Renal pelvis (tissue), 4 donors: ENCODE data around the gene ESRRA. TPM values are rescaled to one million over a fixed set of nuclear protein-coding genes. Genes with fewer than 3 reads are reported as not detected.

Source experiments
- DNase-seq: peaks from one replicate; pipeline ENCODE4 v3.0.0-alpha.2; 2013
- polyA plus RNA-seq, 3 donors: library from polyadenylated mRNA; unstranded; fragments of 120-200 nt; gene quantifications; one replicate each; pipeline ENCODE4 v1.2.1, GENCODE V29; 2013; ENCODE audit not compliant: insufficient read length in 3 of 3

ESRRA gene
- polyA plus RNA-seq, 3 donors, result 27.9 to 34.5 (median 30.8) TPM

- DNase-seq, result no peak
Measured at GRCh38 chr11:64359712-64360445, 54.6 kb downstream of the ESRRA start.

DNA sequence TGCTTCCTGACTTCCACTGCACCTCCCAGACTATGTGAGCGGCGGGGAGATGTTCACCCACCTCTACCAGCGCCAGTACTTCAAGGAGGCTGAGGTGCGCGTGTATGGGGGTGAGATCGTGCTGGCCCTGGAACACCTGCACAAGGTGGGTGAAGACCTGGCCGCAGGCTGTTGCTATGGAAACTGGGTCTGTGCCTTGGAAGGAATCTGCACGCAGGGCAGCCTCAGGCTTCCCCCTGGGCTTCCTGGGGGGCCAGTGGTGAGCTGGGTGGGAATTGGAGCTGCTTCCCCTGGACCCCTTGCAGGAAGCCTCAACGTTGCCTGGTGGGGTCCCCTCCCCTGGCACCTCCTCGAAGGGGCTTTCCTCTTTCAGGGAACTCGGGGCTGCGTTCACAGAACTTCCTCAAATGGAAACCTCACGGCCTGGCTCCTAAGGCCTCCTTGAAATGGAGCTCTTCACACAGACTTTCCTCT is 55.2 kb downstream of the ESRRA start:
- no peak for DNase-seq

DNA sequence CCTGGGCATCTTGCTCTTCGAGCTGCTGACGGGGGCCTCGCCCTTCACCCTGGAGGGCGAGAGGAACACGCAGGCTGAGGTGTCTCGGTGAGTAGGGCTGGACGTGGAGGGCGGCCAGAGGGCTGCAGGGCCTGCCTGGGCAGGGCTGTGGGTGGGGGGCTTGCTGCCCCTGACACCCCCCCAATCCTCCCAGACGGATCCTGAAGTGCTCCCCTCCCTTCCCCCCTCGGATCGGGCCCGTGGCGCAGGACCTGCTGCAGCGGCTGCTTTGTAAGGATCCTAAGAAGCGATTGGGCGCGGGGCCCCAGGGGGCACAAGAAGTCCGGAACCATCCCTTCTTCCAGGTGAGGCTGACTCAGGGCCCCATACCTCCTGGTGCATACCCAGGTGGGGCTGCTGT is 56.3 kb downstream of the ESRRA start:
- DNase-seq, result no peak

DNA sequence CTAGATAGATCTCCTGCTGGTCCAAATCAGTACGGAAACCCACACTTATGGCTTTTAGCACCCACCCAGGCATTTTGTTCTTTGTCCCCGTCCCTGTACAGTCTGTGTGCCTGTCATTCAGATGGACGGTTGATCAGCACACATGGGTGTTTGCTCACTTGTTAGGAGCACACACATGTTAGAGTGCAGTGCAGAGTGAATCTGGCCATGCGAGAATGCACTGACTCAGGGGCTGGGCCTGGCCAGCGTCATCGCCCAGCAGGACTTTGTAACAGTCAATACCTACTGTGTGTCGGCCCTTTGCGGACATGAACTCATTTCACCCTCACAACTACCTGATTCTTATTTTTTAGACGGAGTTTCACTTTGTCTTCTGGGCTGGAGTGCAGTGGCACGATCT is 57.0 kb downstream of the ESRRA start:
- DNase-seq, result no peak

DNA sequence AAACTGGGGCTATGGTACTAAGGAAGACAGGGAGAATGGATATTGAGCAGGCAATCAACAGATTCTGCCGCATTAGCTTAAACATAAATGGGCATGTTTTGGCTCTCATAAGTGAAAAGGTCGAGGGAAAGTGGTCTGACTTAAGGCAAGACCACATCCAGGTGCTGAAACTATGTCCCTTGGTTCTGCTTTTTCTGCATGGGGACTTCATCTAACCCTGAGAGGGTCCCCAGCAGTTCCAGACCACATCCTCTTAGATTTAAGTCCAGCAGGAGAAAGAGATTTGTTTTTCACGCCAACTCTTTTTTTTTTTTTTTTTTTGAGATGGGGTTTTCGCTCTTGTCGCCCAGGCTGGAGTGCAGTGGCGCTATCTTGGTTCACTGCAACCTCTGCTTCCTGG is 59.1 kb downstream of the ESRRA start:
- DNase-seq, result no peak

DNA sequence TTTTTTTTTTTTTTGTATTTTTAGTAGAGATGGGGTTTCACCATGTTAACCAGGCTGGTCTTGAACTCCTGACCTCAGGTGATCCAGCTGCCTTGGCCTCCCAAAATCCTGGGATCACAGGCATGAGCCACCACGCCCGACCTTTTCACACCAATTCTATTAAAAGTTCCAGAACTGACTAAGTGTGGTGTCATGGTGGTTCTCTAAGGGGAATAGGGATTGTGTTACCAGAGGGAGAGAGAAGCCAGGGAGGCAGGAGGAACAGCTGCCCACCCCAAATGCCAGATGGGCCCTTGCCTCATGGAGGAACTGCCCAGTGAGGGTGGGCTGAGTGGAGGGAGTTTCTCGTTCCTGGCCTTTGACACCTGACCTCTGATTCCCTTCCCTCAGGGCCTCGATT is 59.6 kb downstream of the ESRRA start:
- DNase-seq, result no peak

Other genes starting within 250 kb of the ESRRA start
- 10 to 100 TPM; 15.2 to 18.9 (median 16.1) TPM for gene MACROD1, start 139.4 kb upstream of the ESRRA start, polyA plus RNA-seq
- gene STIP1, start 119.4 kb upstream of the ESRRA start, polyA plus RNA-seq, result 100 to 1,000 TPM; 165 to 203 (median 189) TPM
- 1 to 10 TPM; 4.7 to 7.5 (median 5.9) TPM for gene FERMT3, start 98.8 kb upstream of the ESRRA start, polyA plus RNA-seq
- gene TRPT1, start 79.3 kb upstream of the ESRRA start, polyA plus RNA-seq, result 10 to 100 TPM; 50.9 to 53.4 (median 51.8) TPM
- 10 to 100 TPM; 27.9 to 34.4 (median 30.1) TPM for gene NUDT22, start 79.2 kb upstream of the ESRRA start, polyA plus RNA-seq
- gene DNAJC4, start 75.0 kb upstream of the ESRRA start, polyA plus RNA-seq, result 10 to 100 TPM; 63.7 to 79.3 (median 69.9) TPM
- gene VEGFB, start 70.9 kb upstream of the ESRRA start, polyA plus RNA-seq, result 100 to 1,000 TPM in 1 of 3 donors, 10 to 100 TPM in 2; 92.3 to 102 (median 92.6) TPM
- 100 to 1,000 TPM in 2 of 3 donors, 10 to 100 TPM in 1; 98.7 to 122 (median 101) TPM for gene FKBP2, start 64.4 kb upstream of the ESRRA start, polyA plus RNA-seq
- gene PPP1R14B, start 58.6 kb upstream of the ESRRA start, polyA plus RNA-seq, result 10 to 100 TPM; 66.6 to 98.3 (median 90.5) TPM
- gene PLCB3, start 54.0 kb upstream of the ESRRA start, polyA plus RNA-seq, result 10 to 100 TPM; 13.7 to 17.7 (median 15.8) TPM
- 10 to 100 TPM; 51.8 to 67.3 (median 61.2) TPM for gene BAD, start 20.9 kb upstream of the ESRRA start, polyA plus RNA-seq
- gene GPR137, start 19.7 kb upstream of the ESRRA start, polyA plus RNA-seq, result 10 to 100 TPM; 44.0 to 46.2 (median 45.3) TPM
- under 1 TPM in 1 of 3 donors, not detected in 2; 0.06 TPM for gene KCNK4, start 14.2 kb upstream of the ESRRA start, polyA plus RNA-seq
- not detected for gene CATSPERZ, start 5.2 kb upstream of the ESRRA start, polyA plus RNA-seq
- gene TRMT112, start 12.0 kb downstream of the ESRRA start, polyA plus RNA-seq, result 100 to 1,000 TPM; 242 to 262 (median 252) TPM
- gene PRDX5, start 12.6 kb downstream of the ESRRA start, polyA plus RNA-seq, result 100 to 1,000 TPM; 205 to 244 (median 225) TPM
- gene CCDC88B, start 34.7 kb downstream of the ESRRA start, polyA plus RNA-seq, result 1 to 10 TPM; 3.2 to 4.0 (median 3.4) TPM
- 10 to 100 TPM; 13.2 to 15.7 (median 14.7) TPM for gene RPS6KA4, start 53.6 kb downstream of the ESRRA start, polyA plus RNA-seq